HG02678 (cell line): Measurements from ENCODE around the gene AP1M2.
"Not testable (repeated sequence)": the region's sequence is repeated elsewhere in the genome, so short reads cannot be mapped to it uniquely, and the experiment has no call there.

Experiments used
- ATAC-seq: cut with Tn5 transposase; IDR thresholded peaks from one replicate; pipeline ENCODE4 v1.9.1; 2021; ENCODE audit warnings: mild to moderate bottlenecking, moderate library complexity; ENCODE audit not compliant: unreplicated experiment

The AP1M2 gene

DNA sequence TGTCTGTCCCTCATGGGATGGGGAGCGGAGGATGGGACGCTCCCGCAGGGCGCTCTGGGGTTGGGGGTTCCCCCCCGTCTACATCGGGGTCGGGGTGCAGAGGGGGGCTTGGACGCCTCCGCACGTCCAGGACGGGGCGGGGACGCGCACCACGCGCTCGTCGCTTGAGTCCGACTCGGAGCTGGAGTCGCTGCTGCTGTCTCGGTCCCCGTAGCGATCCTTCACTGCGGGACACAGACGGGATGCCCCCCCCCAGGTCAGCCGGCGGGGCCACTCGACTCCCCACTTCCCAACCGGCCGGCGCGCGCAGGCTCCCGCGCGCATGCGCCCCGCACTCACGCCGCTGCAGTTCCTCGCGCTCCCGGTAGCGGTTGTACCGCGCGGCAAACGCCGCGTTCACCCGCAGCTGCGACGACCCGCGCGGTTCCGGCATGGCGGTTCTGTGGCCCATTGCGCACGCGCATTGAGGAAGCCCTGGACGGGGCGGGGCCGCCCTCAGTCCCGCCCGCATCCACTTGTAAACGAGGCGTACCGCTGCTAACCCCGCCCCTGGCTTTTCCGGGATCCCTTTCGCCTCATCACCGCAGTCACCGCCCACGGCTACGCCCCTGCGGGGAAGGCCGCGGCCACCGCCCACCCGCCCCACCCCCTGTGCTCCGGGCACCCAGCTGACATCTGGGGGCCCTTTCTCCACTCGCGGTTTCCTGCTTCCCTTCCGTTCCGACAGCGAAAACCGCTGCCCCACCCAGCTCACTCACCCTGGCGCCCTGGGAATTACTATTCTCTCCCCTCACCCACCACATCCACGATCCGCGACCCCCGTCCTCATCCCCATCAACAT is 21.3 kb downstream of the AP1M2 start, which contains the start of gene KRI1:
Gene KRI1 (minus strand): TSS at position 444 of the 841 bp plus-strand sequence. CDS start 11 bp downstream, at position 433.
- ATAC-seq = peak; percentile 53

DNA sequence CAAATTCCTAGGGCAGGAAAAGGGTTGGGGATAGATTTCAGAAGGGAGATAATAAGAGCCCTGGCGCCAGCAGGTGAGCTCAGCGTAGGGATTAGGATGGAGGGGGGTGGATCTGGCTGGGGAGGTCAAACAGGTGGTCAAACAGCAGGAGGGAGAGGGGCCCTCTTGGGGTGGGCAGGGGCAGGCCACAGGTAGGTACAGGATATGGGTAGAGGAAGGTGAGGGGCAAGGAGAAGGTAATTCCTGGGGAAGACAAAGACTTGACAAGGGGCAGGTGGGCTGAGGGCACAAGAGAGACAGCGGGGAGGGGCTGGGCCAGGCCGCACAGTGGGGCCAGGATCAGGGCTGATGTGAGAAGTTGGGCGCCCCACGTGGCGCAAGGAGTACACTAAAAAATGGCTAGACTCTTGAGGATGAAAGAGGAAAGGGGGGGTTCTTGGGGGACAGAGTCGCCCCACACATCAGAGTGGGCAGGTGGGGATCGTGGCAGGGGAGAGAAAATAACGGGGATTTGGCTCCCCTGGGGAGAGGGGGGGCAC is 22.0 kb downstream of the AP1M2 start:
- no peak for ATAC-seq

- no peak for ATAC-seq
These were observed 24.5 kb downstream of the AP1M2 start for GRCh38 chr19:10562609-10563008.

DNA sequence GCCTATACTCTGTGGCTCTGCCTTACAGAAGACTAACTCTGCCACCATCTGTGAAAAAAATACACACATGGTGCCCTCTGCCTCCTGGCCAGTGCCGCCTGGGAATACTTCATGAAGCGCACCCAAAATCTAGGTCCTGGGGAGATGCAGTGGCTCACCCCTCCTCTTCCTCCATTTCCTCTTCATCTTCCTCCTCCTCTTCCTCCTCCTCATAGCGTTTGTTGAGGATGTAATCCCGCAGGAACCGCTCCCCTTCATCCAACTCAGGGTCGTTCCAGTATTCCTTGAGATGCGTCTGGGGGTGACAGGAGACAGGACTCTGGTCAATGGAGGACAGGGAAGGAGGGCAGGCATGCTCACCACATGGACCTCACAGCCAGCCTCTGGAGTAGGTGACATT is 27.0 kb downstream of the AP1M2 start:
- ATAC-seq = no peak

DNA sequence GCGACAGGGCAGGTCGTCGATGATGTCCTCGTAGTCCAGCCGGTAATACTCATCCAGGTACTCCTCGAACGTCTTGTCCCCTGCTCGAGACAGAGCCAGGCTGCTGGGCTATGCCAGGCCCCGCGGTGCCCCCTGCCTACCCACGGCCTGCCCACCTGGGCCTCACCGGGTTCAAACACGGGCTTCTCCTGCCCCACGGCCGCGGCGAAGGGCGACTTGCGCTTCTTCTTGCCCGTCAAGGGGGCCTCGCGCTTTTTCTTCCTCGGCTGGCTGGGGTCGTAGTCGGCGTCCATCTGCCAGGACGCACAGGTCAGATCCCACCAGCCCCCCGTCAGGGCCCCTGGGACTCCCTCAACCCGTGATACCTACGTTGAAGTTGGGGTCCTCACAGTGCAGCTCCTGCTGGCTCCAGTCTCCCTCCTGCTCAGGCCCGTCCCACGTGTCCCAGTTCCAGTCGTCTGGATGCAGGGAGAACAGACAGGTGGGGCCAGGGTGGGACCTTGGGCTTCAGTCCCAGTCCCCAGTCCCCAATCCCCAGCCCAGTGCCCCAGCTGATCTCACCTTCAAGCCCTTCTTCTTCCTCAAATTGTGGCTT is 29.4 kb downstream of the AP1M2 start:
- no peak for ATAC-seq

- no peak for ATAC-seq
These were observed 31.5 kb downstream of the AP1M2 start for GRCh38 chr19:10555610-10555973.

DNA sequence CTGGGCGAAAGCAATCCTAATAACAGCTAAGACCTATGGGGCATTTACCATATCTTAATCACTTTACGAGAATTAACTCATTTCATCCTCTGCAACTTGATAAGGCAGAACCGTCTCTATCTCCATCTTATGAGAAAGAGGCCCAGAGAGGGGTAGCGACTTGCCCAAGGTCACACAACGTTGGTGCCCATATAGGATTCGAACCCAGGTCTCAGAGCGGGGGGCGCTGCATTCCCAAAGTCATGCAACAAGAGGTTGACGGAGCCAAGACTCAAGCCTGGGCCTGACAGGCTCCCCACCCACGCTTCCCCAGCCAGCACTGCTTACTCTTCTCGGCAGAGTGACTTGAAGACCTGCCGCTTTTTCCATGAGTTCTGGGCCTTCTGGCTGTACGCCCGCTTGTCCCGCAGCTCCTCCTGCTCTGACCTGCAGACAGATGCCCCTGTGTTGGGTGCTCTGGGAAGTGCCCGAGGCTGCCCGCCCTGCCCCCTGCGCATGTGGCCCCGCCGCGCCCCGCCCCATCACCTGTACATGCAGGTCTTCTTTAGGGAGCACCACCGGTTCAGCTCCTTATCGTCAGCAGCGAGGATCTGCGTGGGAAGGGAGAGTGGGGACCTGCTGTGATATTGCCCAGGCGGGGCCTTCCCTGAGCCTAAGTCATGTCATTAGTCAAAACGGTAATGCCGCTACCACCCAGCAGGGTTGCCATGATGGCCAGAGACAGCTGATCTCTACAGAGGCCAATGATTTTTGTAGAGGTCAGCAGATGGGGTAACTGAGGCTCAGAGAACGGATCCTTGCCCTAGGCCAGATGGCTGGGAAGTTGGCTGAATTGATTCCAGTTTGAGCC is 32.1 kb downstream of the AP1M2 start:
- ATAC-seq = no peak

DNA sequence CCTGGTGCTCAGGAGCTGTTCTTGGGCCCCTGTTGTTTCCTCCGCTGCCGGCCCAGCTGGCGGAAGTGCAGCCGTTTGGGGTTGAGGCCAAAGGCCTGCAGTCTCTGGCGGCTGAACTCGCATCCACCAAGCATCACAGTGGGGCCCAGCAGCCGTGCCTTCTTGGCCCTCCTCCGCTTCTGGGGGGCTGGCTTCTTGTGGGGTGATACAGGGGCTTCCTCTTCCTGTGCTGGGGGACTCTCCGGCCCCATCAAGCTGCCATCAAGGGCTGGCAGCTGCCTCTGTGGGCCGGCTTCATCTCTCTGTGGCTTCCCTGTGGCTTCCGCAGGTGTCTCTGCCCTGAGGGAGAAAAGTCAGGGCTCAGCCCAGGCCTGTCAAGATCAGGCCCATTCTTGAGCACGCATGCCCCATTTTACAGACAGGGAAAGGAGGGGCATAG is 33.1 kb downstream of the AP1M2 start:
- ATAC-seq = peak; percentile 82

GRCh38 chr19:10553087-10553667 is 33.9 kb downstream of the AP1M2 start:
- no peak for ATAC-seq

DNA sequence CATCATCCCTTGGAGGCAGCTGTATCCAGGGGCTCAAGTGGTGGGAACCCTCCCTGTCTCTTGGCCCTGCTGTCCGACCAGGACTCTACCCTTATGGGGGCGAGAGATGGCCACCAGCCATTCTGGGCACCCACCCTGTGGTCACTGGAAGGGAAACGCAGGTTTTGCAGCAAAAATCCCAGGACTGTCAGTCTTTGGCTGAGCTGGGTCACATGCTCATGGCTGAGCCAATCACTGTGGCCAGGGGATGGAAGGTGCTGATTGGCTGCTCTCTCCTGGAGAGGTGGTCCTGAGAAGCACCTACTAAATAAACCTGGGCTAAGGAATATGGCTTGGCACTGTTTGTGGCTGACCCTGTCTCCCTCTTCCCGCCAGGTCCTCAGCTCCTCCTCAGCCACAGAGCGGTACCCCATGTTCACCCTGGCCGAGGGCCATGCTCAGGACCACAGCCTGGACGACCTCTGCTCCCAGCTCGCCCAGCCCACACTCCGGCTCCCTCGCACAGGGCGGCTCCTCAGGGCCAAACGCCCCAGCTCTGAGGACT is 34.5 kb downstream of the AP1M2 start:
- no peak for ATAC-seq

- no peak for ATAC-seq
These were observed 35.3 kb downstream of the AP1M2 start for GRCh38 chr19:10551698-10552301.

- not testable (repeated sequence) for ATAC-seq
These were observed 36.1 kb downstream of the AP1M2 start for GRCh38 chr19:10551006-10551405.

DNA sequence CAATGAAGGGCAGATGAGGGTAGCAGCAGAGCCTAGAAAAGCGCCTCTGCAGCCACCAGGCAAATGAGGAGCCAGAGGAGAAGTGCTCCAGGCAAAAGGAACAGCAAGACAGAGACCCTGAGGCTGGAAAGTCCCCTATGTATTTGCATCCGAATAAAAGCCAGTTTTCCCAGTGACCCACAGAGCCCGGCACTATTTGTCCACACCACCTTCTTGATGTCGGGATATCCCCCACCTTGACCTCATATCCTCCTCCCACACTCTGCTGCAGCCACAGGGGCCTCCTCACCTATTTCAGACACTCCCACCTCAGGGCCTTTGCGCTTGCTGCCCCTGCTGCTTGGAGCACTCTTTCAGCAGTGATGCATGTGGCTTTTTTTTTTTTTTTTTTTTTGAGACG is 36.8 kb downstream of the AP1M2 start:
- ATAC-seq = no peak

DNA sequence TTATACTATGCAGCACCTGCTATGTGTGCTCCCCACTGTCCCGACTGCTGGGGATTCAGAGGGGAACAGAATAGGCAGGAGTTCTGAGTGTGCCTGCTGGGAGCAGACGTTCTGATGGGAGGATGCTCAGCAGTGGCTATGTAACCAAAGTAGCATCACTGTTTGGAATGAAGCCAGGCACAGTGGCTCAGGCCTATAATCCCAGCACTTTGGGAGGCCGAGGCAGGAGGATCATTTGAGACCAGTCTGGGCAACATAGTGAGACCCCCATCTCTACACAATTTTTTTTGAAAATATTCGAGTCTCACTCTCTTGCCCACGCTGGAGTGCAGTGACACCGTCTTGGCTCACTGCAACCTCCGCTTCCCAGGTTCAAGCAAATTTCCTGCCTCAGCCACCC is 37.4 kb downstream of the AP1M2 start:
- ATAC-seq = no peak

GRCh38 chr19:10548746-10549276 is 38.3 kb downstream of the AP1M2 start:
- ATAC-seq = no peak

DNA sequence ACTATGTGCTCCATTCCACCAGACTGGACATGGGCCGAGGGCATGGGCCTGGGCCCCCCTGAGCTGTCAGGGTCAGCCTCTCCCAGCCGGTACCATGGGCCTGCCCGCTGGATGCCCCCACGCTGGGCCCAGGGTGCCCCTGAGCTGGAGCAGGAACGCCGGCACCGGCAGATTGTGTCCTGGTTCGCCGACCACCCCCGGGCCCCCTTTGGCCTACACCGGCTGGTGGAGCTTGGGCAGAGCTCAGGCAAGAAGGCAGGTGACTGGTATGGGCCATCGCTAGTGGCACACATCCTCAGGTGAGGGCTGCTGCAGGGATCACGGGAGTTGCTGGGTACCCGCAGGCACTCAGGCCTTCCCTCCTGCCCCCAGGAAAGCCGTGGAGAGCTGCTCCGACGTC is 40.3 kb downstream of the AP1M2 start:
- ATAC-seq = no peak

- no peak for ATAC-seq
These were observed 42.3 kb downstream of the AP1M2 start for GRCh38 chr19:10544753-10545251.

DNA sequence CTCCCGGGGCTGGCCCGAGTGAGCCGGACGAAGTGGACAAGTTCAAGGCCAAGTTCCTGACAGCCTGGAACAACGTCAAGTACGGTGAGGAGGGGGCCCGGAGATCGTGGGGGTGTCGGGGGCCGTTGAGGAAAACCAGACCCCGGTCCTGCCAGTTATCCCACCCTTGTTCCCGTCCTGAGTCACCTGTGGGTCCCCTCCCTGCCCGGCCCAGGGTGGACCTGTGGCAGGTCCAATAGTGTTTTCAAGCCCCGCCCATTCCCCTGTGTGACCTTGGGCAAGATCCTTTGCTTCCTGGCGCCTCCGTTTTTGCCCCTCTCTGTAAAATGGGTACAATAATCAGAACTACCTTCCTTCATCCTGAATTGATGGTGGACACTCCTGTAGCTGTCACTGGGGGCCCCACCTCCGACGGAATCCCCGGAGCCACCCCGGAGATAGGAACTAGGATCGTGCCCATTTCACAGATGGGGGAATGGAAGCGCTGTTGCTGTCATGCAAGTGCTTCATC is 42.8 kb downstream of the AP1M2 start:
- ATAC-seq = no peak

GRCh38 chr19:10543420-10544241 is 43.5 kb downstream of the AP1M2 start, which contains the start of gene ATG4D:
TSS of gene ATG4D (plus strand) at chr19:10543904. CDS start at chr19:10544091, 187 bp downstream.
- peak; percentile 75 for ATAC-seq
